ENCODE results near the gene ADGRF1.

GRCh38 chr6:46993846-46994245 is 48.3 kb downstream of the ADGRF1 start:
- TF ChIP-seq CTCF (IDR thresholded peaks at IDR 0.05) (no peak), POLR2A (IDR thresholded peaks at IDR 0.05) (no peak)
